Loucy (cell line): ENCODE measurements around the gene MIPEP.

Experiments used
- H2AFZ ChIP-seq: fragments of 200-600 bp; sonication (generic); 2 replicates; pipeline ENCODE4 v1.6.0; 2016; ENCODE audit warnings: antibody characterized with exemption, mild to moderate bottlenecking, low read length, moderate library complexity
- H3F3A ChIP-seq: fragments of 200-600 bp; 2 replicates; pipeline ENCODE4 v1.6.0; 2016; ENCODE audit warnings: antibody characterized with exemption, low read depth, mild to moderate bottlenecking
- H3K27me3 ChIP-seq: fragments of 200-600 bp; sonication (generic); 2 replicates; pipeline ENCODE4 v1.6.1; 2014; ENCODE audit warnings: low read length, mild to moderate bottlenecking; ENCODE audit not compliant: insufficient read depth, poor library complexity, severe bottlenecking
- H3K36me3 ChIP-seq: fragments of 200-600 bp; sonication (generic); 2 replicates; pipeline ENCODE4 v1.6.1; 2016; ENCODE audit warnings: low read length; ENCODE audit not compliant: insufficient read depth
- H3K4me1 ChIP-seq: fragments of 200-600 bp; sonication (generic); 2 replicates; pipeline ENCODE4 v1.5.1; 2014; ENCODE audit warnings: low read length, mild to moderate bottlenecking; ENCODE audit not compliant: insufficient read depth, poor library complexity, severe bottlenecking
- H3K4me2 ChIP-seq: fragments of 200-600 bp; sonication (generic); 2 replicates; pipeline ENCODE4 v1.6.0; 2014; ENCODE audit warnings: antibody characterized with exemption, low read length, low read depth, mild to moderate bottlenecking; ENCODE audit not compliant: poor library complexity, severe bottlenecking
- H3K4me3 ChIP-seq: fragments of 200-600 bp; sonication (generic); 2 replicates; pipeline ENCODE4 v1.5.1; 2014; ENCODE audit warnings: low read length, mild to moderate bottlenecking, mixed read lengths; ENCODE audit not compliant: poor library complexity, severe bottlenecking
- H3K79me2 ChIP-seq: fragments of 200-600 bp; sonication (generic); 2 replicates; pipeline ENCODE4 v1.6.1; 2014; ENCODE audit warnings: low read length; ENCODE audit not compliant: insufficient read depth
- H3K9ac ChIP-seq: fragments of 200-600 bp; sonication (generic); 2 replicates; pipeline ENCODE4 v1.6.0; 2014; ENCODE audit warnings: mild to moderate bottlenecking, low read depth, low read length, moderate library complexity; ENCODE audit not compliant: poor library complexity, severe bottlenecking
- H3K9me2 ChIP-seq: fragments of 200-600 bp; sonication (generic); replicated peaks from 2 replicates; pipeline ENCODE4 v1.6.1; 2016; ENCODE audit warnings: low read depth, low read length, mixed read lengths
- H3K9me3 ChIP-seq: fragments of 200-600 bp; sonication (generic); 2 replicates; pipeline ENCODE4 v1.6.1; 2014; ENCODE audit warnings: mild to moderate bottlenecking, antibody characterized with exemption, low read length, low read depth; ENCODE audit not compliant: insufficient read depth
- H4K20me1 ChIP-seq: fragments of 200-600 bp; sonication (generic); 2 replicates; pipeline ENCODE4 v1.6.0; 2014; ENCODE audit warnings: antibody characterized with exemption, low read length, mild to moderate bottlenecking; ENCODE audit not compliant: insufficient read depth, poor library complexity, severe bottlenecking
- EZH2phosphoT487 ChIP-seq: fragments of 200-600 bp; IDR thresholded peaks from 2 replicates; pipeline ENCODE4 v1.6.1; 2018; ENCODE audit warnings: antibody characterized with exemption, mild to moderate bottlenecking, moderate library complexity, borderline replicate concordance
- TF ChIP-seq, protein P1 (sequence below): fragments of 200-600 bp; sonication (generic); conservative IDR thresholded peaks from 2 replicates; pipeline ENCODE4 v1.5.1; 2014; ENCODE audit warnings: mild to moderate bottlenecking, antibody characterized with exemption, low read length

Gene MIPEP

DNA sequence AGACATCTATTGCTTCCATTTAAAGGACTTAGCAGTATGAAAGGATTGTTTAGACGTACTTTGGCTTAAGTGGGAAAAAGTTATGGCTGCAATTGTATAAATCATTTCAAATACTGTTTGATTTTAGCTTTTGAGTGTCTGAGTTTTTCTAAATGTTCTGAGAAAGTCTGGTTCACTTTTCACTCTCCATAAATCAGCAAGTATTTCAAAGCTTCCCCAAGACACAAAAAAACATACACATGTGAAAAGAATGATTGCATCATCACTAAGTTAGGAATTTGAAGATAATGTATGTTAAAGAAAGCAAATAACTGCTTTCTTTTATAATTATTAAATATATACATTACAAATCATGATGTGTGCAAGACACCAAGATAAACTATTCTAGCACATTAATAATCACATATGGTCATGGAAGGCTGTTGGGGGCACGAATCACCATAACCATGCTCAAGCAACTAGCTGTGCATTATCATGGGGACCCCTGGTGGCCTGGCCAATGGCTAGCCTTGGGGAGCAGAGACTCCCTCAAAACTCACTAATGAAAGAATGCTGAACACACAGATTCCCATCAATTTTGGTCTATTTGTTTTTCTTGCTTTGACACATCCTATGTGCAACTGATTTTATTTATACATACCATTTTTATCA lies 111.1 kb downstream of the MIPEP start:
- Histone ChIP-seq H3K4me2 (no peak overlapping the region), H3K4me3 (no peak overlapping the region), H3K4me1 (no peaks in the 10 kb centered on the region), H3K9me2 (no peaks in the 10 kb centered on the region), H3K36me3 (no peaks in the 10 kb centered on the region), H3K9me3 (no peaks in the 10 kb centered on the region), H3K79me2 (no peaks in the 10 kb centered on the region), H3F3A (no peaks in the 10 kb centered on the region), H2AFZ (no peak overlapping the region), H4K20me1 (no peaks in the 10 kb centered on the region), H3K9ac (no peak overlapping the region), H3K27me3 (no peaks in the 10 kb centered on the region)
- TF ChIP-seq, protein P1, sequence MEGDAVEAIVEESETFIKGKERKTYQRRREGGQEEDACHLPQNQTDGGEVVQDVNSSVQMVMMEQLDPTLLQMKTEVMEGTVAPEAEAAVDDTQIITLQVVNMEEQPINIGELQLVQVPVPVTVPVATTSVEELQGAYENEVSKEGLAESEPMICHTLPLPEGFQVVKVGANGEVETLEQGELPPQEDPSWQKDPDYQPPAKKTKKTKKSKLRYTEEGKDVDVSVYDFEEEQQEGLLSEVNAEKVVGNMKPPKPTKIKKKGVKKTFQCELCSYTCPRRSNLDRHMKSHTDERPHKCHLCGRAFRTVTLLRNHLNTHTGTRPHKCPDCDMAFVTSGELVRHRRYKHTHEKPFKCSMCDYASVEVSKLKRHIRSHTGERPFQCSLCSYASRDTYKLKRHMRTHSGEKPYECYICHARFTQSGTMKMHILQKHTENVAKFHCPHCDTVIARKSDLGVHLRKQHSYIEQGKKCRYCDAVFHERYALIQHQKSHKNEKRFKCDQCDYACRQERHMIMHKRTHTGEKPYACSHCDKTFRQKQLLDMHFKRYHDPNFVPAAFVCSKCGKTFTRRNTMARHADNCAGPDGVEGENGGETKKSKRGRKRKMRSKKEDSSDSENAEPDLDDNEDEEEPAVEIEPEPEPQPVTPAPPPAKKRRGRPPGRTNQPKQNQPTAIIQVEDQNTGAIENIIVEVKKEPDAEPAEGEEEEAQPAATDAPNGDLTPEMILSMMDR = no peak
- TF ChIP-seq EZH2phosphoT487 = no peak

DNA sequence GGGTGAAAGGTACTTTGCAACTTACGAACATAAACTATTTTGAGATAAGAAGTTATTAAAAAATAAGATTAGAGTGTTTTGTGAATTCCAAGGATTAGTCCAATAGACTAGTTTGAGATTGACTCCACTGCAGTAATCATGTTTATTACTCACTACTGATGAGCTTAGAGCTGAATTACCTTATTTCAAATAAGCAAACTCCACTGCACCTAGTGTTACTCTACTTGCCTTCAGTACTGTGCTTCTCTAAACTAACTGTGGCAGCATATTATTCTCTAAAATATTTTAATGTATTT lies 111.7 kb downstream of the MIPEP start:
- H3K9ac ChIP-seq = no peak overlapping the region
- H3K9me2 ChIP-seq = no peaks in the 10 kb centered on the region
- no peaks in the 10 kb centered on the region for H3K9me3 ChIP-seq
- no peaks in the 10 kb centered on the region for H3K4me1 ChIP-seq
- H4K20me1 ChIP-seq = no peaks in the 10 kb centered on the region
- TF ChIP-seq, protein P1 = no peak
- no peak for TF ChIP-seq EZH2phosphoT487
- H2AFZ ChIP-seq = no peak overlapping the region
- H3K4me3 ChIP-seq = no peak overlapping the region
- no peaks in the 10 kb centered on the region for H3F3A ChIP-seq
- no peaks in the 10 kb centered on the region for H3K27me3 ChIP-seq
- H3K4me2 ChIP-seq = no peak overlapping the region
- H3K36me3 ChIP-seq = no peaks in the 10 kb centered on the region
- no peaks in the 10 kb centered on the region for H3K79me2 ChIP-seq

DNA sequence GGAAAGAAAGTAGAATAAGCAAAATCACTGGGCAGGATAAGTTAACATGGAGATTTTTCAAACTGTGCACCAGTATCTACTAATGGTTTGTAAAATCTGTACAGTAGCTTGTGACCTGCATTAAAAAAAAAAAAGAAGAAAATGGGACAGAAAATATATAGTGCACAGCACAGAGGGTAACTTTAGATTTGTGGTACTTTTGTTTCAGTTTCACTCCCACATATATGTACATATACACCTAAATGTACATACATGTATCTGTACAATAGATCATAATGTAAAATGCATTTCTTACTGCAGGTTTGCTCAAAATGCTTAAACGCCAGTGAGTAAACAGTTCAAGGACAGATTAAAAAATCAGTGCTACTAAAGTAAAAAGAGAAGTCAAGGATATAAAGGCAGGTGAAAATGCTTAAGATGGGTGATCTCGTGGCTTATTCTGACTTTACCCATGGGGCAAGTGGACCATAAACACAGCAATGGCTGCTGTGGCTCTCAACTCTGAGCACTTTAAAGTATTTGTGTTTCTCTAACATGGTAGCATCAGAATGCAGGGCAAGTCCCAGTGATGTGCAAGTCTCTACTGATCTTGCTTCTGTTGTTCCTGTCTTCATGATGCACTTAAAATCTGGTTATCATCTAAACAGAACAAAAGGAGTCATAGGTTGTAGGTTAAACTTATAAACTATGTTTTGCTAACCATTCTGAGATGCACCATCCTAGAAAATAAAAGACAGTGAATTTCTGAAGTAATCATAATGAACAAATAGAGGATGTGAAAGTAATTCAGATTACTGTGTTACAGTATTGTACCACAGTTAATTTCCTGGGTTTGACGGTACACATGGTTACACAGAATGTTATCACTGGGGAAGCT lies 112.3 kb downstream of the MIPEP start:
- Histone ChIP-seq H3K4me1 (no peaks in the 10 kb centered on the region), H3K4me2 (no peak overlapping the region), H4K20me1 (no peaks in the 10 kb centered on the region), H3K79me2 (no peaks in the 10 kb centered on the region), H3K9me2 (no peaks in the 10 kb centered on the region), H3F3A (no peaks in the 10 kb centered on the region), H3K36me3 (no peaks in the 10 kb centered on the region), H3K27me3 (no peaks in the 10 kb centered on the region), H2AFZ (no peak overlapping the region), H3K9ac (no peak overlapping the region), H3K4me3 (no peak overlapping the region), H3K9me3 (no peaks in the 10 kb centered on the region)
- TF ChIP-seq, protein P1 = no peak
- no peak for TF ChIP-seq EZH2phosphoT487
